Measurements from ENCODE around the gene RBM34.
"Not testable (repeated sequence)": the region's sequence is repeated elsewhere in the genome, so short reads cannot be mapped to it uniquely, and the experiment has no call there.

The RBM34 gene

GRCh38 chr1:235111107-235111506 lies 49.9 kb downstream of the RBM34 start:
- DNase-seq, result no peak

DNA sequence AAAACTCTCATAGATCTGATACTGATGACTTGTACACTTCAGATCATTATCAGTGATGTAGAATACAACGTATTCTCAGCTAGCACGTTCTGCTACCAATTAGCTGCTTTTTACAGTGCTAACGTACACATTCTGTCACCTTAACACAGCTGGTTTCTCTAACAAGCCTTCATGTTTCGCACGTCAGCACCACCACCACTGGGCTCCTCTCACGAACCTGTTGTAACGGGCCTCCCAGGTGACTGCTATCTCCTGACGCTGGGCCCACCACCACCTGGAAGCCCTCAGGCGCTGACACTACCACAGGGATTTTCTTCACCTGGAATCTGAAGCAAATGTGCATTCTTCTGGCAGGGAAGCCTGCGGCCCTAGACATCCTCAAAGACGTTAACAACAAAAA lies 52.2 kb downstream of the RBM34 start:
- no peak for DNase-seq

GRCh38 chr1:235108185-235108593 lies 52.9 kb downstream of the RBM34 start:
- DNase-seq, result peak; percentile 23

- no peak for DNase-seq
Observed at GRCh38 chr1:235107368-235108184, 53.5 kb downstream of the RBM34 start.

DNA sequence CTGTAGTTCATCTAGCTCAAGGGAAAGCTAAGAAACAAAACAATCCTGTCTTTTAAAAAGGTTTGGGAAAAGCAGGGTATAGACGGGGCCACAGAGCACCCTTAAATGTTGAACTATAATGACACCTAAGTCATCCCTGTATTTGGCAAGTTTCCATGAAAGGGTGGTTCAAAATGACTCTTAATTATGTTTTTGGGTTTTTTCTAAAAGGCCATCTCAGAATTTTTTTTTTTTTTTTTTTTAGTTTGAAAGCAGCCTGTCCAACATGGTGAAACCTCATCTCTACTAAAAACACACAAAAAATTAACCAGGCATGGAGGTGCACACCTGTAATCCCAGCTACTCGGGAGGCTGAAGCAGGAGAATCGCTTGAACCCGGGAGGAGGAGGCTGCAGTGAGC lies 54.6 kb downstream of the RBM34 start:
- no peak for DNase-seq

GRCh38 chr1:235105051-235106043 lies 55.7 kb downstream of the RBM34 start:
- DNase-seq, result peak; percentile 79

- DNase-seq, result peak; percentile 20
Observed at GRCh38 chr1:235102993-235103411, 58.0 kb downstream of the RBM34 start.

- DNase-seq, result no peak
Observed at GRCh38 chr1:235102259-235102582, 58.8 kb downstream of the RBM34 start.

DNA sequence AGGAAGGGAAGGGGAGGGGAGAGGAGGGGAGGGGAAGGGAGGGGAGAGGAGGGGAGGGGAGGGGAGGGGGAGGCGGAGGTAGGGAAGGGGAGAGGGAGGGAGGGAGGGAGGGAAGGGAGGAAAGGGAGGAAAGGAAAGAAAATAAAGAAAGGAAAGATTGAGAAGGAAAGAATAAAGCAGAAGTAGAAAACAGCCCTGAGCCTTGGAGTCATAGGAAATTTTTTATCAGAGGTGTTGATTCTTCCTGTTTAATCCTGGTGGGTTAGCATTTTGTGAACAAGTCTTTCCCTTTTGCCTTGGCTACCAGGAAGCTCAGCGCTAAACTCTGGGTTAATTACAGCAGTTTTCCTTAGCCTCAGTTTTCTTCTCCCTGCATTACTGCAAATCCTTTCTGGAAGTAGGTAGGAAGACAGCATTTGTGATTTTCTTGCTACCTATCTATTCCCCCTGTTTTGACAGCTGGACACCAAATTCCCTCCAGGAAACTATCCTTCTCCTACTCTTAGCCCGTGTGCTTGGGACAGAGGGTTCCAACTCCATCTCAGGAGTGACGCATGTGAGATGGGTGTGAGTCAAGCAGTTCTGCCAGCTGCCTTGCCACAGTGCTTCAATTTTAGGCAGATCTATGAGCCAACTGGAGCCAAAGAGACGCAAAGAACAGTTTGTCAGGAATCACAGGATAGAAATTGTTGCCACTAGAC lies 59.3 kb downstream of the RBM34 start:
- DNase-seq, result no peak

- DNase-seq, result peak; percentile 45
Observed at GRCh38 chr1:235100194-235100772, 60.8 kb downstream of the RBM34 start.

DNA sequence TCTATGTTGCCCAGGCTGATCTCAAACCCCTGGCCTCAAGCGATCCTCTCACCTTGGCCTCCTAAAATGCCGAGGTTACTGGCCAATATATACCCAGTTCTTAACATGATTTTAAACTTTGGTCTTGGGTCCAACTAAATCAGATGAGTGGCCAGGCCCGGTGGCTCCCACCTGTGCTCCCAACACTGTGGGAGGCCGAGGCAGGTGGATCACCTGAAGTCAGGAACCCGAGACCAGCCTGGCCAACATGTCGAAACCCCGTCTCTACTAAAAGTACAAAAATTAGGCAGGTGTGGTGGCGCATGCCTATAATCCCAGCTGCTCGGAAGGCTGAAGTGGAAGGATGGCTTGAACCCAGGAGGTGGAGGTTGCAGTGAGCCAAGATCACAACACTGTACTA lies 62.1 kb downstream of the RBM34 start:
- DNase-seq, result no peak

DNA sequence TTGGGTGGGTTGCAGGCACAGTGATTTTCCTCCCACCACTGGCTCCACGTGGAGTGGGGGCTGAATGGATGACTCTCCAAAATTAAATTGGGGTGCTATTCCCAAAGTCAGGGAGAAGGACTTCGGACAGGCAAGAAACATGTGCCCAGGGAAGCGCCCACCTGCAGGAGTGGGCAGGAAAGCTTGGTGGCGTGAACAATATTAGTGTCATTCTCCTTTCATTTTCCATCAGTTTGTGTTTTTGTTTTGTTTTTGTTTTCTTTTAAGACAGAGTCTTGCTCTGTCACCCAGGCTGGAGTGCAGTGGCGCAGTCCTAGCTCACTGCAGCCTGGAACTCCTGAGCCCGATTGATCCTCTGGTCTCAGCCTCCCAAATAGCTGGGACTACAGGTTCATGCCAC lies 62.5 kb downstream of the RBM34 start:
- DNase-seq, result no peak

DNA sequence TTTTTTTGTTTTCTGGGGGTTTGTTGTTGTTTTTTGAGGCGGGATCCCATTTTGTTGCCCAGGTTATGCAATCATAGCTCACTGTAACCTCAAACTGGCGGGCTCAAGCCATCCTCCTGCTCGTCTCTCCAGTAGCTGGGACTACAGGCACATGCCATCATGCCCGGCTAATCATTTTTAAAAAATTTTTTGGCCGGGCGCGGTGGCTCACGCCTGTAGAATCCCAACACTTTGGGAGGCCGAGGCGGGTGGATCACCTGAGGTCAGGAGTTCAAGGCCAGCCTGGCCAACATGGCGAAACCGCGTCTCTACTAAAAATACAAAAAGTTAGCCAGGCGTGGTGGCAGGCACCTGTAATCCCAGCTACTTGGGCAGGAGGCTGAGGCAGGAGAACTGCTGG lies 63.5 kb downstream of the RBM34 start:
- DNase-seq, result not testable (repeated sequence)

- no peak for DNase-seq
Observed at GRCh38 chr1:235095938-235096562, 65.0 kb downstream of the RBM34 start.

DNA sequence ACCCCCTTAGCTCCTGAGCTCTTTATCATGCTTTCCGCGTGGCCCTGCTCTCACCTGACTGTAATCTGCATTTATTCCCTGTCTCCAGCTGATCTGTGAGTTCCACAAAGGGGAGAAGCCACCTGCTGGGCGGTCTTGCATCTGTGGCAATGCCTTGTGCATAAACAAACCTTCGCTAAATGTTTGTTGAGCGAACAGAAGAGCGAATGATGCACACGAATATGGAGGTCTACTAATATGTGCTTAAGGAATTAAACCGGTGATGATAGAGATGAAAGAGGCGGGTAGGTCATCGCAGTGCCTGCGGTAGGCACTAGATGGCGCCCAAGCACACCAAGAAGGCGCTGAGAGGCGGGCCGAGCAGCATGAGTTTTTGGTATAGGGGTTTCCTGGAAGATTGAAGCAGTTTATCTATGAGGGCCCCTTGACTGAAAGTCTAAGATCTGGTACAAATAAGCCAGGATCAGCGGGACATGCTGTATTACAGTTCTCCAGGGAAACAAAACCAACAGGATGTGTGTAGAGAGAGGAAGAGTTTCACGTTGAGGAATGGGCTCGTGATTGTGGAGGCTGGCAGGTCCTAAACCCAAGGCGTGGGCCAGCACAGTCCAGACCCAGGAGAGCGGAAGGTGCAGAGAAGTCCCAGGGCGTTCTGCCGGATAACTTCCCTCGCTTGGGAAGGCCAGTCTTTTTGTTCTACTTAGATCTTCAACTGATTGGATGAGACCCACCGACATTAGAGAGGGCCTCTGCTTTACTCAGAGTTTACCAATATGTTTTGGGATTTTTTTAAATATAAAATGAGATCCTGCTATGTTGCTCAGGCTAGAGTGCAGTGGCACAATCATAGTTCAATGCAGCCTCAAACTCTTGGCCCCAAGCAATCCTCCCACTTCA lies 67.1 kb downstream of the RBM34 start:
- peak; percentile 85 for DNase-seq

- DNase-seq, result peak; percentile 83
Observed at GRCh38 chr1:235093013-235093695, 67.9 kb downstream of the RBM34 start.

DNA sequence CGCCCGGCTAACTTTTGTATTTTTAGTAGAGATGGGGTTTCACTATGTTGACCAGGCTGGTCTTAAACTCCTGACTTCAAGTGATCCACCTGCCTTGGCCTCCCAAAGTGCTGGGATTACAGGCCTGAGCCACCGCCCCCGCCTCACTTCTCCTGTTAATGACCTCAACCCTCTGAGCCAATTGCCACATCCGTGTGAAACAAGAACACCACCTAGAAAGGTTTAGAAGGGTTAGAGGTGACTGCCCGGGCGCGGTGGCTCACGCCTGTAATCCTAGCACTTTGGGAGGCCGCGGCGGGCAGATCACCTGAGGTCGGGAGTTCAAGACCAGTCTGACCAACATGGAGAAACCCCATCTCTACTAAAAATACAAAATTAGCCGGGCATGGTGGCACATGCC lies 68.6 kb downstream of the RBM34 start:
- not testable (repeated sequence) for DNase-seq

GRCh38 chr1:235092045-235092406 lies 69.0 kb downstream of the RBM34 start:
- DNase-seq, result not testable (repeated sequence)

GRCh38 chr1:235091319-235092044 lies 69.6 kb downstream of the RBM34 start:
- not testable (repeated sequence) for DNase-seq

All from DMS53 (cell line).